ENCODE data around the gene CDH7. TPM values are rescaled to one million over a fixed set of nuclear protein-coding genes. Genes with fewer than 3 reads are reported as not detected.

Gene CDH7, protein sequence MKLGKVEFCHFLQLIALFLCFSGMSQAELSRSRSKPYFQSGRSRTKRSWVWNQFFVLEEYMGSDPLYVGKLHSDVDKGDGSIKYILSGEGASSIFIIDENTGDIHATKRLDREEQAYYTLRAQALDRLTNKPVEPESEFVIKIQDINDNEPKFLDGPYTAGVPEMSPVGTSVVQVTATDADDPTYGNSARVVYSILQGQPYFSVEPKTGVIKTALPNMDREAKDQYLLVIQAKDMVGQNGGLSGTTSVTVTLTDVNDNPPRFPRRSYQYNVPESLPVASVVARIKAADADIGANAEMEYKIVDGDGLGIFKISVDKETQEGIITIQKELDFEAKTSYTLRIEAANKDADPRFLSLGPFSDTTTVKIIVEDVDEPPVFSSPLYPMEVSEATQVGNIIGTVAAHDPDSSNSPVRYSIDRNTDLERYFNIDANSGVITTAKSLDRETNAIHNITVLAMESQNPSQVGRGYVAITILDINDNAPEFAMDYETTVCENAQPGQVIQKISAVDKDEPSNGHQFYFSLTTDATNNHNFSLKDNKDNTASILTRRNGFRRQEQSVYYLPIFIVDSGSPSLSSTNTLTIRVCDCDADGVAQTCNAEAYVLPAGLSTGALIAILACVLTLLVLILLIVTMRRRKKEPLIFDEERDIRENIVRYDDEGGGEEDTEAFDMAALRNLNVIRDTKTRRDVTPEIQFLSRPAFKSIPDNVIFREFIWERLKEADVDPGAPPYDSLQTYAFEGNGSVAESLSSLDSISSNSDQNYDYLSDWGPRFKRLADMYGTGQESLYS
- polyA plus RNA-seq (2013, experiment 1 of 2; ENCODE audit: insufficient read length), result not detected
- polyA plus RNA-seq (2013, experiment 2 of 2; ENCODE audit: insufficient read length), result 0.09 TPM

- DNase-seq, result peak; percentile 22
Observed at GRCh38 chr18:65750389-65751154, at the start of gene CDH7. CDH7 (plus strand) TSS chr18:65751012; CDS start chr18:65762843, 11,831 bp downstream.

DNA sequence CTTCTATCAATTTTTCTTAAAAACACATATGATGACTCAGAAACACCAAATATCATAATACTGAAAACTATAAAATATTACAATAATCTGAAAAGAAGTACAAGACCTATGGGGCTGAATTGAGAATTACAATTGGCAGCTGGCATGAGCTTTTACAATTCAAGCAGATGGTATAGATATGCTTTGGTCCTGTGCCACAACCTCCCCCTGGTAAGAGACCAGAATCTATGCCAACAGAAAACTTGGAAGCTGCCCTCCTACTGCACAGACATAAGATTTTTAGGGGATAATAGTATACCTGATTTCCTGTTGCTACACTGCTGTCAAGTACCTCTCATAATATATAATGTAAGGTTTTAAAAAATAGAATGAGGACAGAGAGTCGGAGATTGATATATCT is 46.8 kb upstream of the CDH7 start:
- DNase-seq, result no peak

DNA sequence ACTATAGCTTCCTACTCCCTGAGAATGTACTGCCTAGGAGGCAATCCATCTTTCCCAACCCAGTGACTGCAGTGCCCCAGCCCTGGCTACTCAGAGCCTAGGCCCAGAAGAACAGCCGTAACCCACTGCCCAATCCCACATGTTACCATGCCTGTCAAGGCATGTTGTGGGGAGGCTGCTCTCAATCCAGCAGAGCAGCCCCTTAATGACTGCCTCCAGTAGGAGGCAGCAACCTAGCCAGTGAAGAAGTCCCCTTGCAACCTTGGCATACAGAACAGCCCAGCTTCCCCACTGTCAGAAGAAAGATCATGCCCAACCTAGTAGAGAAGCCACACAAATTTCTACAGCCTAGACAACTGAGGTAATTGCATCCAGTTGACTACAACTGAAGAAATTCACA is 44.2 kb upstream of the CDH7 start:
- DNase-seq, result no peak

DNA sequence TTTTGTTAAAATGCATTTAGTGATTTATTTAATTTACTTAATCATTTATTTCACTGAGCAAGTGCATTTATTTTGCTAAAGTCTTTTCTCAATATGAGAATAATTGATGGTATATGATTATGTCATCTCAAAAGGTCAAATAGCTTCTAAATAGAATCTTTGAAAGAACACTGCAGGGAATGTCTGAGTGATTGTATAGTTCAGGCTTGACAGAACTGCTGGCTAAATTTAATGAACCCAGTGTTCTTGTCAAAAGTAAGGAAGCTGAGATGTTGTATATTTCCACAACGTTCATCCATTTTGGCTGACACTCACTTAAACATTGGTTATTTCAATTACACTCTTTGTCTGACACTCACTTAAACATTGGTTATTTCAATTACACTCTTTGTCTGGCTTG is 39.3 kb upstream of the CDH7 start:
- DNase-seq, result no peak

DNA sequence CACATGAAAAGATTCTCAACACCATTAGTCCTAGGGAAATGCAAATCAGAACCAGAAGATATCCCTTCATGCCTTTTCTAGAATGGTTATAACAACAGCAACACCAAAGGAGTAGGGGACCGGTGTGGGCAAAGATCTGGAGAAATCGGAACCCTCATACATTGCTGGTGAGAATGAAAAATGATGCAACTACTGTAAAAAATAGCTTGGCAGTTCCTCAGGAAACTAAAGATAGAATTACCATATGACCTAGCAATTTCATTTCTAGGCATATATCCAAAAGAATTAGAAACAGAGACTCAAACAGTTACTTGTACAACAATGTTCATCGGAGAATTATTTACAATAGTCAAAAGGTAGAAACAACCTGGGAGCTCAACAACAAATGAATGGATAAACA is 29.2 kb upstream of the CDH7 start:
- peak; percentile 19 for DNase-seq

DNA sequence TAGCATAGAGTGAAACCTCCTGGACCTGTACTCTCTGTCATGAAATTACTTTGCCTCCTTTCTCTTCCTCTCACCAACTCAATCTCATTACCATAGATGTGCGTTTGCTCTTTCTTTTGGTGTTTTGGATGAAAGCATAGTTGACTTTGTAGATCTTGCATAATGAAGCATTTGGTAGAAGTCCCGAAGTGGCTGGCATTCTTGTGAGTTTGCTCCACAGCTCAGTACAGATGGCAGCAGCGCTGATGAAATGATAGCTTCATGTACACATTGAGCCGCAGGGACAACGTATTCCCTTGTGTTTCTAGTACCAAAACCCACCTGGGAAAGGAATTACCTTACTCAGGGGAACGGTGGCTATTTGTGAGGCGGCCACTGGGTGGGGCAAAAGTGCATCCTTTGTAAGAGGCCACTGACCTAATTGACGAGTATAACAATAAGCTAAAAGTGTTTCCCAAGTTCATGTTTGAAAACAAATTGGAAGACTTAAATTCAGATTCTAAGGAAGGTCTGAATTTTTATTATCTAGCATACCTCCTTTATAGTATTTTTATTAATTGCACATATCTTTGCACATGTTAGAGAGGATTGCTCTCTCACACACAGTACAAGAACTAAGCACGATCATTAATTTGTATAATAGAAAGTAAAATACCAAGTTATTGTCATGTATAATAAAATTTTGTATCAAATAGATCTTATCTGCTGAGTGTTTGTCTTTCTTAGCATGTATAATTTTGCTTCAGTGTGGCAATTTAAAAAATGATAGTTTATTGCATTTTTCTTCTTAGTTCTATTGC is 25.4 kb upstream of the CDH7 start:
- no peak for DNase-seq

DNA sequence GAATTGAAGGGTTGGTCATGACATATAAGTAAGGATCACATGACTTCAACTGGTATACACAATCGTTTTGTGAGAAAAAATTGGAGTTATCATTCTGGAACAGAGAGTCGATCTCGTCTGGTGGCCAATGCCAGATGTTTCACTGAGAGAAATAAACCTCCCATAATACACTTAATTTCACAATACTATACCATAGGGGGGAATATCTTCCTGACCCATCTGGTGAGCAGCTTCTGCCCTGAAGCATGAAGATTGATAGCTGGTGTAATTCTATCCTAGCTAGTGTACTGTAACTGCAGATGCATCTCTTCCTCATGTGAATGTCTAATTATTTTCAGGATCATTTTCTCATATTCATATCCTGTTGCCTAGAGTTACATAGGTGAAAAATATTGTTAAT is 15.7 kb upstream of the CDH7 start:
- DNase-seq, result no peak

GRCh38 chr18:65737471-65737955 is 13.3 kb upstream of the CDH7 start:
- no peak for DNase-seq

DNA sequence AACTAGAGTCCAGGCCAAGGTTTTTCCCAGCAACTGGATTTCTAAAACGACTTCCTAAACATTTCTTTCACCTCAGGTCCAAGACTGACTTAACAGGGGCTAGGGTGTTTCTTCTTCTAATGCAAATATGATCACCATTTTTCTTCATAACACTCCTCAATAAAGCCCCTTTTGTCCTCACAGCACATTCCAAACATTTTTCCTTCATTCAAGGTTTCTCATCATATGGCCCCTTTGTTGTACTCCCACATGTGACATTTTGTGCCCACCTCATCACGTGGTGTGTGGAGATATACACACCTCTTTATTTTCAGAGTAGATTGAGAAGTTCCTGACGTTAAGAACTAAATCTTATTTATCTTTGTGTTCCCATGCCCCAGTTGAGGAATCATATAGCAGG is 3.9 kb upstream of the CDH7 start:
- DNase-seq, result no peak

GRCh38 chr18:65748321-65748720 is 2.5 kb upstream of the CDH7 start:
- DNase-seq, result no peak

- no peak for DNase-seq
Observed at GRCh38 chr18:65749841-65750240, 971 bp upstream of the CDH7 start.

GRCh38 chr18:65751155-65752085 is 608 bp downstream of the CDH7 start:
- DNase-seq, result no peak

DNA sequence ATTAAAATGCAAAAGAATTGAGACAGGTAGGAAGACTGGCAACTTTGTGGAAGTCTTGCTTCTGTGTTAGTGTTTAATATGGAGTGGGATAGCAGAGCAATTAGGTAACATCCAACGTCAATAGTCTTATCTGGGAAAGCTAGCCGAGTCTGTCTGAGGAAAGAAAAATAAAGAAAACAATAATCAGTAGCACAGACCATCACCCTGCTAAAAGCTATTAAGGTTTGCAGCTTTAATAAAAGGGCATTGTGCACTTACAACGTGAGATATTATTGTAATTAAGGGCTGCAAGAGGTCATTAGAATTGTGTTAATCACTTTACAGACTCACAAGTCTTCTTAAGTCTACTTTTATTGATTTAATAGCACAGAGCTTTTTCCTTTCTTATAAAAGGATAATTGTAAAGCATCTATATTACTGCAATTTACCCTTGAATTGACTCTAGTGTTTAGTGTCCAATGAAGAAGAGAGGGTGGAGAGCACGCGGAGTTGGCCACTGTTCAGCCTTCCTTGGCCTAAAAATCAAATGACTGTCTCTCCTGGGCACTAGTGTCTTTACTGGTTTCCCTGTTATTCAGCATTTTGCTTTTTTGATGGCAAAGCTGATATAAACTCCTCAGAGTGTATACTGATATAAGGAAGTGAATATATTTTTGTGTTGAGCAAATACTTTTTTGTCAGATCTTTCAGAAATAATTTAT is 2.0 kb downstream of the CDH7 start:
- DNase-seq, result no peak

- DNase-seq, result peak; percentile 24
Observed at GRCh38 chr18:65753520-65753919, 2.7 kb downstream of the CDH7 start.

- DNase-seq, result peak; percentile 76
Observed at GRCh38 chr18:65754121-65754520, 3.3 kb downstream of the CDH7 start.

DNA sequence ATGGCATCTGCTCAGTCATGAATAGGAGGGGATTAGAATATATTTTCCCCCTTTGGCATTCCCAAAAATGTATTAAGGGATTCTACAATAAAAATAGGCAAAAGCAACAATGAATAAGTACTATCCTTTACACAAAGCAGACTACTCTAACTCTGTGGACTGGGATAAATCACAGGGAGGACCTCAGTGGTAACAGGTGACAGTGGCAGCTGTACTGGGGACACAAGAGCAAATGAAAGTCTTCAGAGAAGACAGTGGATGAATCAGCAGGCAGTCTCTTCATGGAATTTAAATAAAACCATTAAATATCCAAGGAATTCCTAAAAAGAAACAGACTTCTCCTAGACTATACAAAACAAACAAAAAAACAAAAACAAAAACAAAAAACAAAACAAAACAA is 4.8 kb downstream of the CDH7 start:
- DNase-seq, result no peak

- DNase-seq, result no peak
Observed at GRCh38 chr18:65760457-65760856, 9.6 kb downstream of the CDH7 start.

DNA sequence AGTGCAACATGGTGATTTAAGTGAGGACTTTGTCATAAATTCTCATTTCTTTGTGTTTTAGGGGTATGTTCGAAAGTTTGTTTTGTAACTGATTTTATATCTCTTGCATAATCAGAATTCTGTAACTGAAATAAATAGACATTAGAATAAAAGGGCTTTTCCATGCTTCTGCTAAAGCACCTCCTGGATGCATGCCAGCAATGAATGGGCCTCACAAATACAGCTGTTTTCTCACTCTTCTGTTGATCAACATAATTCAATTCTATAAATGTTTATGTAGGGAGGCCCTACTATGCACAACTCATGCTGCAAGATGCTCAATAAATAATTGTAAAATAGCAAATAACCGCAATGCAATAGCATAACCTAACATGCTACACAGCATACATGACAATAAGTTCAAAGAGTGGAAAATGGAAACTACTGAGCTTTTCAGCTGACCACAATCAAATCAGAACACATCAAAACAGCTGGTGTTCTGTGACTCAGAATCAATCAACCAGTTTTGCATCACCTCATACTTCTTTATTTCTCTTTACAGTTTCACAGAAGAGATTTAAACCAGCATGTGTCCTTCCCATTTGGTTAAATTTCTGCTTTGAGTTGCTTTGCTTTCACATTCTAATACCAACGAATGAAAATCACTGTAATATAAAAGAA is 11.0 kb downstream of the CDH7 start:
- no peak for DNase-seq

GRCh38 chr18:65762556-65762955 is 11.7 kb downstream of the CDH7 start:
- DNase-seq, result no peak

- DNase-seq, result no peak
Observed at GRCh38 chr18:65767406-65767805, 16.6 kb downstream of the CDH7 start.
